ENCODE results near the gene HNF1A.

GRCh38 chr12:120978296-120979219, at the start of gene HNF1A:
- no peak for TF ChIP-seq POLR2A (IDR thresholded peaks at IDR 0.05; ENCODE audit: low read depth, low read length)
- TF ChIP-seq RAD21 (IDR thresholded peaks at IDR 0.05; ENCODE audit: low read length): no peak
- TF ChIP-seq, protein P1, sequence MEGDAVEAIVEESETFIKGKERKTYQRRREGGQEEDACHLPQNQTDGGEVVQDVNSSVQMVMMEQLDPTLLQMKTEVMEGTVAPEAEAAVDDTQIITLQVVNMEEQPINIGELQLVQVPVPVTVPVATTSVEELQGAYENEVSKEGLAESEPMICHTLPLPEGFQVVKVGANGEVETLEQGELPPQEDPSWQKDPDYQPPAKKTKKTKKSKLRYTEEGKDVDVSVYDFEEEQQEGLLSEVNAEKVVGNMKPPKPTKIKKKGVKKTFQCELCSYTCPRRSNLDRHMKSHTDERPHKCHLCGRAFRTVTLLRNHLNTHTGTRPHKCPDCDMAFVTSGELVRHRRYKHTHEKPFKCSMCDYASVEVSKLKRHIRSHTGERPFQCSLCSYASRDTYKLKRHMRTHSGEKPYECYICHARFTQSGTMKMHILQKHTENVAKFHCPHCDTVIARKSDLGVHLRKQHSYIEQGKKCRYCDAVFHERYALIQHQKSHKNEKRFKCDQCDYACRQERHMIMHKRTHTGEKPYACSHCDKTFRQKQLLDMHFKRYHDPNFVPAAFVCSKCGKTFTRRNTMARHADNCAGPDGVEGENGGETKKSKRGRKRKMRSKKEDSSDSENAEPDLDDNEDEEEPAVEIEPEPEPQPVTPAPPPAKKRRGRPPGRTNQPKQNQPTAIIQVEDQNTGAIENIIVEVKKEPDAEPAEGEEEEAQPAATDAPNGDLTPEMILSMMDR (conservative IDR thresholded peaks at IDR 0.05; ENCODE audit: low read depth, low read length): no peak
- TF ChIP-seq SMC3 (IDR thresholded peaks at IDR 0.05; ENCODE audit: low read depth, low read length): no peak
- no peak for TF ChIP-seq CEBPB (IDR thresholded peaks at IDR 0.05; ENCODE audit: low read depth, low read length)

Measured in IMR-90 (cell line).